HG03280 (cell line): ENCODE measurements around the gene AMZ1.
"Not testable (repeated sequence)": the region's sequence is repeated elsewhere in the genome, so short reads cannot be mapped to it uniquely, and the experiment has no call there.

Experiments used
- ATAC-seq: cut with Tn5 transposase; IDR thresholded peaks from one replicate; pipeline ENCODE4 v1.9.1; 2021; ENCODE audit warnings: mild to moderate bottlenecking, moderate library complexity; ENCODE audit not compliant: unreplicated experiment

AMZ1 gene

GRCh38 chr7:2724453-2725177 is 36.6 kb downstream of the AMZ1 start:
- ATAC-seq = no peak

- ATAC-seq = no peak
Observed at GRCh38 chr7:2725178-2726105, 37.4 kb downstream of the AMZ1 start.

GRCh38 chr7:2726316-2727018 is 38.5 kb downstream of the AMZ1 start:
- ATAC-seq = no peak

- not testable (repeated sequence) for ATAC-seq
Observed at GRCh38 chr7:2727206-2727605, 39.2 kb downstream of the AMZ1 start.

- no peak for ATAC-seq
Observed at GRCh38 chr7:2728316-2729030, 40.5 kb downstream of the AMZ1 start.

- ATAC-seq = no peak
Observed at GRCh38 chr7:2729031-2729892, 41.3 kb downstream of the AMZ1 start.

GRCh38 chr7:2729893-2730716 is 42.1 kb downstream of the AMZ1 start:
- no peak for ATAC-seq

- no peak for ATAC-seq
Observed at GRCh38 chr7:2730846-2731770, 43.1 kb downstream of the AMZ1 start.

- no peak for ATAC-seq
Observed at GRCh38 chr7:2732388-2732787, 44.4 kb downstream of the AMZ1 start.

GRCh38 chr7:2732959-2733584 is 45.1 kb downstream of the AMZ1 start:
- ATAC-seq = no peak

GRCh38 chr7:2734084-2734686 is 46.2 kb downstream of the AMZ1 start:
- no peak for ATAC-seq

- ATAC-seq = no peak
Observed at GRCh38 chr7:2734751-2735571, 47.0 kb downstream of the AMZ1 start.

- no peak for ATAC-seq
Observed at GRCh38 chr7:2735744-2736143, 47.7 kb downstream of the AMZ1 start.

GRCh38 chr7:2736411-2736914 is 48.5 kb downstream of the AMZ1 start:
- ATAC-seq = no peak

- not testable (repeated sequence) for ATAC-seq
Observed at GRCh38 chr7:2737005-2737743, 49.2 kb downstream of the AMZ1 start.
